ENCODE results near the gene SPATA9.
"Not testable (repeated sequence)": the region's sequence is repeated elsewhere in the genome, so short reads cannot be mapped to it uniquely, and the experiment has no call there.

The SPATA9 gene

GRCh38 chr5:95715799-95716461, 33.1 kb upstream of the SPATA9 start:
- DNase-seq, result no peak

- no peak for DNase-seq
Observed at GRCh38 chr5:95713960-95714710, 31.3 kb upstream of the SPATA9 start.

GRCh38 chr5:95713246-95713645, 30.5 kb upstream of the SPATA9 start:
- not testable (repeated sequence) for DNase-seq

- DNase-seq, result no peak
Observed at GRCh38 chr5:95712347-95712958, 29.7 kb upstream of the SPATA9 start.

GRCh38 chr5:95711501-95712346, 28.9 kb upstream of the SPATA9 start:
- no peak for DNase-seq

GRCh38 chr5:95710651-95711500, 28.1 kb upstream of the SPATA9 start:
- DNase-seq, result not testable (repeated sequence)

- DNase-seq, result no peak
Observed at GRCh38 chr5:95709967-95710650, 27.3 kb upstream of the SPATA9 start.

GRCh38 chr5:95708876-95709275, 26.1 kb upstream of the SPATA9 start:
- no peak for DNase-seq

- not testable (repeated sequence) for DNase-seq
Observed at GRCh38 chr5:95707534-95708188, 24.9 kb upstream of the SPATA9 start.

- DNase-seq, result no peak
Observed at GRCh38 chr5:95707055-95707454, 24.3 kb upstream of the SPATA9 start.

GRCh38 chr5:95706196-95706595, 23.4 kb upstream of the SPATA9 start:
- not testable (repeated sequence) for DNase-seq

- no peak for DNase-seq
Observed at GRCh38 chr5:95704150-95704549, 21.4 kb upstream of the SPATA9 start.

- no peak for DNase-seq
Observed at GRCh38 chr5:95701074-95701473, 18.3 kb upstream of the SPATA9 start.

- DNase-seq, result no peak
Observed at GRCh38 chr5:95699337-95699736, 16.5 kb upstream of the SPATA9 start.

GRCh38 chr5:95697781-95698681, 15.2 kb upstream of the SPATA9 start:
- no peak for DNase-seq

GRCh38 chr5:95690333-95690732, 7.5 kb upstream of the SPATA9 start:
- DNase-seq, result no peak

GRCh38 chr5:95689680-95690079, 6.9 kb upstream of the SPATA9 start:
- DNase-seq, result no peak

GRCh38 chr5:95686651-95687050, 3.9 kb upstream of the SPATA9 start:
- no peak for DNase-seq

- DNase-seq, result no peak
Observed at GRCh38 chr5:95684361-95684760, 1.6 kb upstream of the SPATA9 start.

GRCh38 chr5:95673081-95673480, 9.7 kb downstream of the SPATA9 start:
- DNase-seq, result no peak
